ENCODE results near the gene MRPS16. TPM values are rescaled to one million over a fixed set of nuclear protein-coding genes. Genes with fewer than 3 reads are reported as not detected.

Gene MRPS16
- total RNA-seq, 1 donor from 2014 or later: 31.9 TPM

DNA sequence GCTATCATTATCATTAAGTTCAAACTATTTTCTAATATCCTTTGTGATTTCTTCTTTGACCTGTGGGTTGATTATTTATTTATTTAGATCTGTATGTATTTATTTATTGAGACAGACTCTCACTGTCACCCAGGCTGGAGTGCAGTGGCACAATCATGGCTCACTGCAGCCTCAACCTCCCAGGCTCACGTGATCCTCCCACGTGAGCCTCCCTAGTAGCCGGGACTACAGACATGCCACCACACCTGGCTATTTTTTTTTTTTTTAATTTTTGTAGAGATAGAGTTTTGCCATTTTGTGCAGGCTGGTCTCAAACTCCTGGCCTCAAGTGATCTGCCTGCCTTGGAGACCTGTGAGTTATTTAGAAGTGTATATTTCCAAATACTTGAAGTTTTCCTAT is 28.7 kb upstream of the MRPS16 start:
- TF ChIP-seq, protein P1, sequence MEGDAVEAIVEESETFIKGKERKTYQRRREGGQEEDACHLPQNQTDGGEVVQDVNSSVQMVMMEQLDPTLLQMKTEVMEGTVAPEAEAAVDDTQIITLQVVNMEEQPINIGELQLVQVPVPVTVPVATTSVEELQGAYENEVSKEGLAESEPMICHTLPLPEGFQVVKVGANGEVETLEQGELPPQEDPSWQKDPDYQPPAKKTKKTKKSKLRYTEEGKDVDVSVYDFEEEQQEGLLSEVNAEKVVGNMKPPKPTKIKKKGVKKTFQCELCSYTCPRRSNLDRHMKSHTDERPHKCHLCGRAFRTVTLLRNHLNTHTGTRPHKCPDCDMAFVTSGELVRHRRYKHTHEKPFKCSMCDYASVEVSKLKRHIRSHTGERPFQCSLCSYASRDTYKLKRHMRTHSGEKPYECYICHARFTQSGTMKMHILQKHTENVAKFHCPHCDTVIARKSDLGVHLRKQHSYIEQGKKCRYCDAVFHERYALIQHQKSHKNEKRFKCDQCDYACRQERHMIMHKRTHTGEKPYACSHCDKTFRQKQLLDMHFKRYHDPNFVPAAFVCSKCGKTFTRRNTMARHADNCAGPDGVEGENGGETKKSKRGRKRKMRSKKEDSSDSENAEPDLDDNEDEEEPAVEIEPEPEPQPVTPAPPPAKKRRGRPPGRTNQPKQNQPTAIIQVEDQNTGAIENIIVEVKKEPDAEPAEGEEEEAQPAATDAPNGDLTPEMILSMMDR (IDR thresholded peaks at IDR 0.05): no peak
- no peak for TF ChIP-seq POLR2AphosphoS5 (IDR thresholded peaks at IDR 0.05; ENCODE audit: insufficient read depth in 1 of 2, low read depth in 1 of 2)
- no peak for TF ChIP-seq POLR2A (IDR thresholded peaks at IDR 0.05)
- no peak for DNase-seq (ENCODE audit: extremely low spot score in 2 of 2)
- Histone ChIP-seq H3K9me3 (no peaks in the 10 kb centered on the region), H3K27ac (no peak overlapping the region), H3K27me3 (no peaks in the 10 kb centered on the region), H3K36me3 (no peaks in the 10 kb centered on the region), H3K4me1 (no peaks in the 10 kb centered on the region), H3K4me3 (no peak overlapping the region)
- intact Hi-C loops (cut with DNase I): no loop called here

- TF ChIP-seq POLR2AphosphoS5 (IDR thresholded peaks at IDR 0.05; ENCODE audit: insufficient read depth in 1 of 2, low read depth in 1 of 2) (no peak), POLR2A (IDR thresholded peaks at IDR 0.05) (no peak)
- TF ChIP-seq, protein P1 (IDR thresholded peaks at IDR 0.05): no peak
- intact Hi-C loops (cut with DNase I): no loop called here
- no peak overlapping the region for H3K4me3 ChIP-seq
- no peaks in the 10 kb centered on the region for H3K9me3 ChIP-seq
- H3K36me3 ChIP-seq: no peaks in the 10 kb centered on the region
- no peaks in the 10 kb centered on the region for H3K27me3 ChIP-seq
- no peak for DNase-seq (ENCODE audit: extremely low spot score in 2 of 2)
- no peaks in the 10 kb centered on the region for H3K4me1 ChIP-seq
- H3K27ac ChIP-seq: no peak overlapping the region
These were observed 12.0 kb upstream of the MRPS16 start for GRCh38 chr10:73264423-73264822.

DNA sequence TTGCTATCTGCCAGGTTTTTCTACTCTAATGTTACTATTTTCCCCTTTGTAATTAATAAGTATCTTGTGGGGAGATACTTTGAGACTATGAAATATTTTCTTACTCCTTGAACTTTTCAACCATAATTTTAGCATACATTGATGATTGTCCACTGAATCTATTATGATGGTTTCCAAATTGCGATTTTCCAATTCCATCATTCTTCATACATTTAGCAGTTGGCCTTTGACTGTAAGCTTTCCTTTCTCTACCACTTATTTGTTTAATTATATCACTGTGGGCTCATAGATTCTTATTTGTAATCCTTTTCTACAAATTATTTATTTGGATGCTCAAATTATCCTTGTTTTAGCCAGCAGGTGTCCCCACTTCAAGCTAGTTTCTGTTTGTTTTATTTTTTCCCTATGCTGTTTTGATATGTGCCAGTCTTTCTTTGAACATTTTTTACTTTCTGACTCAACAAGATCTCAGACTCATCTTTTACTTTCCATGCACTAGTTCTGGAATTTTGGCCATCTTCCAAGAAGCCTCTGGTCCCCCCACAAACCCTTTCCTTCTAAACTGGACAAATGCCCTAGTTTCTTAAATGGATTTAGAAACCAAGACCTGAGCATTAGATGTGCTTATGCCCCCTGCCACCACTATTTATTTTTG is 11.4 kb upstream of the MRPS16 start:
- H3K27me3 ChIP-seq: no peaks in the 10 kb centered on the region
- H3K27ac ChIP-seq: no peak overlapping the region
- H3K4me3 ChIP-seq: no peak overlapping the region
- H3K9me3 ChIP-seq: no peaks in the 10 kb centered on the region
- no peaks in the 10 kb centered on the region for H3K4me1 ChIP-seq
- intact Hi-C loops (cut with DNase I): no loop called here
- no peaks in the 10 kb centered on the region for H3K36me3 ChIP-seq
- no peak for DNase-seq (ENCODE audit: extremely low spot score in 2 of 2)
- TF ChIP-seq, protein P1 (IDR thresholded peaks at IDR 0.05): peak in 1 of 3 experiments; percentile 21
- TF ChIP-seq POLR2A (IDR thresholded peaks at IDR 0.05) (no peak), POLR2AphosphoS5 (IDR thresholded peaks at IDR 0.05; ENCODE audit: insufficient read depth in 1 of 2, low read depth in 1 of 2) (no peak)

- no peak for TF ChIP-seq POLR2AphosphoS5 (IDR thresholded peaks at IDR 0.05; ENCODE audit: insufficient read depth in 1 of 2, low read depth in 1 of 2)
- TF ChIP-seq POLR2A (IDR thresholded peaks at IDR 0.05): no peak
- TF ChIP-seq, protein P1 (IDR thresholded peaks at IDR 0.05): no peak
- no peaks in the 10 kb centered on the region for H3K9me3 ChIP-seq
- no peak overlapping the region for H3K4me3 ChIP-seq
- intact Hi-C loops (cut with DNase I): no loop called here
- DNase-seq (ENCODE audit: extremely low spot score in 2 of 2): no peak
- H3K4me1 ChIP-seq: no peaks in the 10 kb centered on the region
- H3K27ac ChIP-seq: no peak overlapping the region
- no peaks in the 10 kb centered on the region for H3K36me3 ChIP-seq
- H3K27me3 ChIP-seq: no peaks in the 10 kb centered on the region
These were observed 10.6 kb upstream of the MRPS16 start for GRCh38 chr10:73262880-73263555.

Data from vagina (tissue), 2 donors.